Cardiac fibroblast (primary cell): ENCODE measurements around the gene FBXO9.
"Not testable (repeated sequence)": the region's sequence is repeated elsewhere in the genome, so short reads cannot be mapped to it uniquely, and the experiment has no call there.

ENCODE experiments used
- DNase-seq, 2 donors: peaks; one replicate each; pipeline versions ENCODE4 v3.0.0 to v3.0.0-alpha.2; 2010; ENCODE audit warnings: low read depth in 2 of 2
- H3K4me3 ChIP-seq, 2 donors: replicated peaks in 1 of 2; 1 replicate in 1 of 2; 2 replicates in 1 of 2; pipeline ENCODE4 v1.5.1; 2011; ENCODE audit warnings: low read depth in 2 of 2, low read length in 2 of 2, mild to moderate bottlenecking in 2 of 2, moderate library complexity in 1 of 2
- TF ChIP-seq, protein P1 (sequence below): IDR thresholded peaks from one replicate; pipeline ENCODE4 v1.5.1; 2011; ENCODE audit warnings: low read depth, mild to moderate bottlenecking, low read length, inconsistent platforms

FBXO9 gene

GRCh38 chr6:53044572-53044971 lies 20.6 kb upstream of the FBXO9 start:
- TF ChIP-seq, protein P1, sequence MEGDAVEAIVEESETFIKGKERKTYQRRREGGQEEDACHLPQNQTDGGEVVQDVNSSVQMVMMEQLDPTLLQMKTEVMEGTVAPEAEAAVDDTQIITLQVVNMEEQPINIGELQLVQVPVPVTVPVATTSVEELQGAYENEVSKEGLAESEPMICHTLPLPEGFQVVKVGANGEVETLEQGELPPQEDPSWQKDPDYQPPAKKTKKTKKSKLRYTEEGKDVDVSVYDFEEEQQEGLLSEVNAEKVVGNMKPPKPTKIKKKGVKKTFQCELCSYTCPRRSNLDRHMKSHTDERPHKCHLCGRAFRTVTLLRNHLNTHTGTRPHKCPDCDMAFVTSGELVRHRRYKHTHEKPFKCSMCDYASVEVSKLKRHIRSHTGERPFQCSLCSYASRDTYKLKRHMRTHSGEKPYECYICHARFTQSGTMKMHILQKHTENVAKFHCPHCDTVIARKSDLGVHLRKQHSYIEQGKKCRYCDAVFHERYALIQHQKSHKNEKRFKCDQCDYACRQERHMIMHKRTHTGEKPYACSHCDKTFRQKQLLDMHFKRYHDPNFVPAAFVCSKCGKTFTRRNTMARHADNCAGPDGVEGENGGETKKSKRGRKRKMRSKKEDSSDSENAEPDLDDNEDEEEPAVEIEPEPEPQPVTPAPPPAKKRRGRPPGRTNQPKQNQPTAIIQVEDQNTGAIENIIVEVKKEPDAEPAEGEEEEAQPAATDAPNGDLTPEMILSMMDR, result no peak
- H3K4me3 ChIP-seq, result no peak overlapping the region
- DNase-seq, result no peak

GRCh38 chr6:53045891-53046673 lies 19.1 kb upstream of the FBXO9 start:
- DNase-seq, result no peak
- TF ChIP-seq, protein P1, result no peak
- H3K4me3 ChIP-seq, result no peak overlapping the region

GRCh38 chr6:53048431-53049195 lies 16.6 kb upstream of the FBXO9 start:
- TF ChIP-seq, protein P1, result no peak
- peak; percentile 88 to 92 for DNase-seq
- H3K4me3 ChIP-seq, result peak overlapping the region; percentile 11 to 45

DNA sequence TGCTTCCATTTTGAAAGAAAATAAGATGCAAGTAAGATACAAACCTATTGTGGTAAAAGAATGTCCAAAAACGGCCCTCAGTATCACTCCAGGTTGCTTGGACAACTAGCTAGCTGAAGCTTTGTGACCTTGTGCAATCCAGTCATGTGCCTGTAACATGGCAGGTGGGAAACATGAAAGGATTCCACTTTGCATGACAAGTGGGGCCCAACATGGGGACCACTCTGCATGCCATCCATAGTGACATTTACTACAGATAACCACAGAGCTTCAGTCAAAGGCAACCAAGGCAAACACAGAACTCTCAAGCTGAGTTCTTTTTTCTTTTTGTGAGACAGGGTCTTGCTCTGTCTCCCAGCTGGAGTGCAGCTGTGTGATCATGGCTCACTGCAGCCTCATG lies 15.8 kb upstream of the FBXO9 start:
- TF ChIP-seq, protein P1, result no peak
- no peak overlapping the region for H3K4me3 ChIP-seq
- no peak for DNase-seq

DNA sequence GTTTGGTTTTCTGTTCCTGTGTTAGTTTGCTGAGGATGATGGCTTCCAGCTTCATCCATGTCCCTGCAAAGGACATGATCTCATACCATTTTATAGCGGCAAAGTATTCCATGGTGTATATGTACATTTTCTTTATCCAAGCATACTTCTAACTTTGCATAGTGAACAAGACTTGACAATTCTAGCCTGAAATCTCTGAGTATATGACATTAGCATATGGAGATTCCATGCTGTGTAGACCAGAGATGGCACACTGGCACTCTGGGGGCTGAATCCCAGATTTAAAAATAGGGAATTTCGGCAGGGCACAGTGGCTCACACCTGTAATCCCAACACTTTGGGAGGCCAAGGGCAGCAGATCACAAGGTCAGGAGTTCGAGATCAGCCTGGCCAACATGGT lies 13.1 kb upstream of the FBXO9 start:
- not testable (repeated sequence) for H3K4me3 ChIP-seq, DNase-seq

GRCh38 chr6:53054532-53054931 lies 10.7 kb upstream of the FBXO9 start:
- TF ChIP-seq, protein P1, result no peak
- no peak overlapping the region for H3K4me3 ChIP-seq
- no peak for DNase-seq

DNA sequence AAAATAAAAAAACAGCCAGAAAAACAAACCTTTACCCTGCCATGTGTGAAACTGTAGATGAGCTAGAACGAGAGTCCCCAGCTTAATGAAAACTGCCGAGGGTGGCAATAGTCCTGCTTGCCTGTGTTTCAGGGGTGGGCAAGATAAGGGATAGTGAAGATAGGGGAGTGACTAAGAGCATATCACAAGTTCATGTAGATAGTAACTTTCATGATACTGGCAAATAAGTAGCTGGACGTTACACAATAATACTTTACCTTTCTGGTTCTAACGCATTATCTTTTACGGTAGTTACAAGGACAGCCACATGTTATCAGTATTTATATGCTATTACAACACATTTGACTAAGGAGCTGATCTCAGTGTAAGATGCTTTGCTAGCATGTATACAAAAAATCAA lies 9.3 kb upstream of the FBXO9 start:
- H3K4me3 ChIP-seq, result no peak overlapping the region
- TF ChIP-seq, protein P1, result no peak

More for the DNA sequence above, 9.3 kb upstream of the FBXO9 start:
- no peak for DNase-seq
